Skeletal muscle cell (primary cell): ENCODE results near the gene CARM1.
"Not testable (repeated sequence)": the region's sequence is repeated elsewhere in the genome, so short reads cannot be mapped to it uniquely, and the experiment has no call there.

Experiments used
- DNase-seq: peaks from one replicate; pipeline ENCODE4 v3.0.0-alpha.2; 2010; ENCODE audit warnings: low read depth
- H3K4me3 ChIP-seq: 2 replicates; pipeline ENCODE4 v1.5.1; 2011; ENCODE audit warnings: low read depth, mild to moderate bottlenecking, control low read depth, low read length, moderate library complexity

CARM1 gene

DNA sequence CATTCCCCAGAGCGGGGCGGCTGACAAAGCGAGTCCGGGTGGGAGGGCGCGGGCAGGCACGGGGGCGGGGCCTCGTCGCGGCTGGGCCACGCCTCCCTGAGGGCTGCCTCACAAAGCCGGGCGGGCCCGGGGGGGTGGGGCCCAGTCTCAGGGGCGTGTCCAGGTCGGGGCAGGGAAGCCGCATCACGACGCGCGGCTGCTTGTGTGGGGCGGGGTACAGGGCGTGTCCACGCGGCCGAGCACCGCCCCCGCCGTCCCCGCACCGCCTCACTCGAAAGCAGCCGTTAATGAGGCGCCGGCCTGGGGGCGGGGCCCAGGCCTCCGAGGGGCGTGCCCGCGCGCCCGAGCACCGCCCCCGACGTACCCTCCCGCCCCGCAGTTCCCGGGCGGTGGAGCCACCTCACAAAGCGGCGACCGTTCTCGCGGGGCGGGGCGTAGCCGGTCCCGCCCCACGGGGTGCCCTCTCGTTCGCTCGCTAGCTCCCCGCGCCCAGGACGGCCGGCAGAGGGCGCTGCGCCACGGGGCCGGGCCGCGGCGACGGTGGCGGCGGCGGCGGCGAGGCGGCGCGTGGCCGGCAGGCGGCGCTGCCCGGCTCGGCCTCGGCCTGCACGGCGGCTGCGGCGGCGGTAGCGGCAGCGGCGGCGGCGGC lies at the start of gene CARM1:
Gene CARM1 (plus strand): TSS at position 599 of the 649 bp plus-strand sequence. CDS start 150 bp downstream, outside the sequence.
- DNase-seq, result peak; percentile 94
- peak within 1 kb of the TSS; percentile 78 for H3K4me3 ChIP-seq

- DNase-seq, result no peak
- no peak overlapping the region for H3K4me3 ChIP-seq
Measured at GRCh38 chr19:10823690-10824089, 47.7 kb upstream of the CARM1 start.

- DNase-seq, result no peak
- H3K4me3 ChIP-seq, result no peak overlapping the region
Measured at GRCh38 chr19:10826231-10826630, 45.1 kb upstream of the CARM1 start.

- no peak overlapping the region for H3K4me3 ChIP-seq
- DNase-seq, result no peak
Measured at GRCh38 chr19:10826846-10827245, 44.5 kb upstream of the CARM1 start.

- no peak overlapping the region for H3K4me3 ChIP-seq
- no peak for DNase-seq
Measured at GRCh38 chr19:10828981-10829821, 42.2 kb upstream of the CARM1 start.

GRCh38 chr19:10829967-10830366 lies 41.4 kb upstream of the CARM1 start:
- no peak overlapping the region for H3K4me3 ChIP-seq
- DNase-seq, result no peak

- H3K4me3 ChIP-seq, result no peak overlapping the region
- no peak for DNase-seq
Measured at GRCh38 chr19:10830370-10830769, 41.0 kb upstream of the CARM1 start.

GRCh38 chr19:10830931-10831779 lies 40.2 kb upstream of the CARM1 start:
- no peak overlapping the region for H3K4me3 ChIP-seq
- no peak for DNase-seq

DNA sequence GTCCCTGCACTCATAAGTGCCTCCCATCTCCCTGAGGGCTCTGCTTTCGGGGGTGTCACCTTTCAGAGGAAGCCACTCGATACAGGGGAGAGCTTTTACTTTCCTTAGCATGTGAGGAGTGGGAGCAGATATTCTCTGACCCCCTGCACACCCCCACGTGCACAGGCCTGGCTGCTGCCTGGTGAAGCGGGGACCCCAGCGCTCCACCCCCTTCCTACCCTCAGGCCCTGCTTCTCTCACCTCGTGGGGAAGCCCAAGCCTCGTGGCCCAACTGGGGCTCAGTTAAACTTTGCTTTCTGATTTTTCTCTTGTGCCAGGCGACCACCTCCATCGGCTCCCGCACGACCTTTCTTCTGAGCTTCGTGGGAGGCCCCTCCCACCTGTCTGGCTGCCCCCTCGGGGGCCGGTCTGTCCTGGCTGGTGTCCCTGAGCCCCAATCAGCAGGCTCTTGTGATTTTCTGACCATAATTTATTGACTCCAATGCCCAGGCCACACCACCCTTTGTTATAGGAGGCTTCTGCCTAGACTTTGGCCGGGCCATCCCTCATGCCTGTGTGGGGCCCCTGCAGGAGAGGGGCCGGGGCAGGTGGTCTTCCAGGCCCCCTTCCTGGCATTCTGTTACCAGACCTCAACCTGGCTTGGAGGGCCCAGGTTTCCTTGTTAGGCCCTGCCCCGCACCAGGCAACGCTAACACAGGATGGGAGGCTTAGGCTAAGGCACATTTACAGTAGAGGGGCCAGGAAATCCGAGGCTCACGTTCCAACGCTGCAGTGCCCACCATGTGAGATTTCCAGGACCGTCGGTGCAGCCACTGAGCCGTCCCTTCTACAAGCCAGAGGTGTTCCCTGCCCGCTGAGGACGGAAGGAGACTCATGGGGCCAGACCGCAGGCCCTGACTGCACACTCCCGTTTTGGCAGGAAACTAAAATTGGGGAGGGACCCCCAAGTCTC lies 39.1 kb upstream of the CARM1 start:
- H3K4me3 ChIP-seq, result no peak overlapping the region
- DNase-seq, result no peak

DNA sequence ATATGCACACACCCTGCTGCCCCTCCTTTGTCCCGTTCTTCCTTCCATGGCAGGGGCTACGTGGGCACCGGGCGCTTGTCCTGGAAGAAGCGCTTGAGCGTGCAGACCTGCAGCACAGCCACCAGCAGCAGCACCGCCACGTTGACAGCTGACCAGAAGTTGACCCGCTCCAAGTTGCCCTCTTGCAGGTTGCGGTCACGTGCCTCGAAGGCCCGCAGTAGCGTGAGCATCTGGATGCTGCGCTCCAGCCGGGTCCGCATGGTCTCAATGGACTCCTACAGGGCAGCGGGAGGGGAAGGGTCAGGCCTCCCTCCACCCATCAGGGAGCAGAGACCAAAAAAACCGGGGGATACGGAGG lies 38.4 kb upstream of the CARM1 start:
- H3K4me3 ChIP-seq, result no peak overlapping the region
- DNase-seq, result no peak

DNA sequence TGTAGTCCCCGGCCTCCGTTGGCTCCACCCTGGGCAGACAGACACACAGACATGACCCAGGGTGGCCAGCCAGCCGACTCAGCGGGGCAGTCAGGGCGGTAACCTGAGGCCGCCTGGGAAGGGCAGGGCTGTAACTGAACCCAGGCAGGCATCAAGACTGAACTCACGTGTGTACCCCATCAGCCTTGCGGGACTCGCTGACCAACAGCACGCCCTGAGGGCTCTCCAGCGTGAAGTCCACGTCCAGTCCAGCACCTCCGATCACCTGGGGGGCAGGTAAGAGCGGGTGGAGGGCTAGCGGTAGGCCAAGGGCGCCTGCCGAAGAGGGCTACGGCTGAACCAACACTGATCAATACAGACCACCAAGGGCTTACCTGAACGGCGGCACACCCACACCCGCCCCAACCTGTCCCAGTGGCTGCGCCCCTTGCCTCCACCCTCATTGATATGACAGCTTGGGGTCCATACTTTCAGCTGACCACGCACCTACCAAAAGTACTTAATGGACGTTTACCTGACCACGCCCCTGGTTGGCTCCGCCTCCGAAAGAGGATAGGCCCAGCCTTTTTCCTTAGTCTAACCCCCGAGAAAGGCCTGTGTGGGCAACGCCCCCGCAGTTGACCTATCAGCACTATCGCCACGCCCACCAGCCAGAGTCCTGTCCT lies 36.1 kb upstream of the CARM1 start:
- peak overlapping the region; percentile 45 for H3K4me3 ChIP-seq
- DNase-seq, result no peak

DNA sequence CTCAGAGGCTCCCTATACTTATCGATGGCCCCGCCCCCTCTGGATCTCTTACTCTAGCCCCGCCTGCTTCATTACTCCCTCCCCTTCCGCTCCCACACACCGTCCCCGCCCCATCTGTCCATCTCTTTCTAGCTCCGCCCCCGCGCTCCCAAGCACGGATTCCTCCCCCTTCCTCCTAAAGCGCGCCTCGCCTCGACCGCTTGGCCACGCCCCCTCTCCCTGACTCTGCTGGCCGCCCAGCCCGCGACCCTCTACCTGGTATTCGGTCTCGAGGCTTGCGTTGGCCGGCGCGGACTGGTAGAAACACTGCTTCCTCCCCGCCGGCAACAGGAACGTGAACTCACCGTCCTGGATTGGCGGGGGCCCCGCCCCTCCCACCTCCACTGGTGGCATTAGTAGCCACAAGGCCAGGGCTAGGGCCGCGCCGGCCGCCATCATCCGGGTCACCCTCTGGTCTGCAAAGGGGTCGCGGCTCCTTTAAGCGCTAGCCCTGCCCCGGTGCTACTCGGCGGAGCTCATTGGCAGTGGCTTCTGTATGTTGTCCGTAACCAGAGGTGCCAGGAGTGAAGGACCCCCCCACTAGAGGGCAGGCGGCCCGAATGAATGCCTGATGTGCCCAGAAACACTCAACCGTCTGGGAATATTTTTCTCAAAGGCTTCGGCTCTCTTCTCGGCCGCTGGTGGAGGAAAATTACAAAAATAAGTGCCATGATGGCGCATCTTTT lies 35.4 kb upstream of the CARM1 start, which contains the start of gene TMED1:
Gene TMED1 (minus strand): TSS at position 459 of the 725 bp plus-strand sequence. CDS start 21 bp downstream, at position 438.
- H3K4me3 ChIP-seq, result peak within 1 kb of the TSS; percentile 62
- peak; percentile 97 for DNase-seq

- DNase-seq, result no peak
- H3K4me3 ChIP-seq, result peak overlapping the region; percentile 62
Measured at GRCh38 chr19:10836479-10837330, 34.6 kb upstream of the CARM1 start.

GRCh38 chr19:10837649-10838048 lies 33.7 kb upstream of the CARM1 start:
- DNase-seq, H3K4me3 ChIP-seq: not testable (repeated sequence)

DNA sequence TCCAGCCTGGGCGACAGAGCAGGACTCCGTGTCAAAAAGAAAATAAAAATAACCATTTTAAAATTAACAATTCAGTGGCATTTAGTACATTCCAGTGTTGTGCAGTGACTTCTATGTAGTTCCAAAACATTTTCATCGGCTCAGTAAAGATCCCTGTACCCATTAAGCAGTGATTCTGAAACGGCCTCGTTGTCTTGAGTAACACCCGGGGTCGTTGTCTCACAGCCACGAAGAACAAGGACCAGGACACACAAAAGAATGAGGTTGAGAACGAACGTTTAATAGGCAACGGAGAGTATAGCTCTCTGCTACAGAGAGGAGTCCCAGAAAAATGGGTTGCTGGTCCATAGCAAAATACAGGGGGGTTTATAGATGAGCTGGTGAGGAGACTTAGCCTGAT lies 33.0 kb upstream of the CARM1 start:
- H3K4me3 ChIP-seq, result no peak overlapping the region
- DNase-seq, result no peak

DNA sequence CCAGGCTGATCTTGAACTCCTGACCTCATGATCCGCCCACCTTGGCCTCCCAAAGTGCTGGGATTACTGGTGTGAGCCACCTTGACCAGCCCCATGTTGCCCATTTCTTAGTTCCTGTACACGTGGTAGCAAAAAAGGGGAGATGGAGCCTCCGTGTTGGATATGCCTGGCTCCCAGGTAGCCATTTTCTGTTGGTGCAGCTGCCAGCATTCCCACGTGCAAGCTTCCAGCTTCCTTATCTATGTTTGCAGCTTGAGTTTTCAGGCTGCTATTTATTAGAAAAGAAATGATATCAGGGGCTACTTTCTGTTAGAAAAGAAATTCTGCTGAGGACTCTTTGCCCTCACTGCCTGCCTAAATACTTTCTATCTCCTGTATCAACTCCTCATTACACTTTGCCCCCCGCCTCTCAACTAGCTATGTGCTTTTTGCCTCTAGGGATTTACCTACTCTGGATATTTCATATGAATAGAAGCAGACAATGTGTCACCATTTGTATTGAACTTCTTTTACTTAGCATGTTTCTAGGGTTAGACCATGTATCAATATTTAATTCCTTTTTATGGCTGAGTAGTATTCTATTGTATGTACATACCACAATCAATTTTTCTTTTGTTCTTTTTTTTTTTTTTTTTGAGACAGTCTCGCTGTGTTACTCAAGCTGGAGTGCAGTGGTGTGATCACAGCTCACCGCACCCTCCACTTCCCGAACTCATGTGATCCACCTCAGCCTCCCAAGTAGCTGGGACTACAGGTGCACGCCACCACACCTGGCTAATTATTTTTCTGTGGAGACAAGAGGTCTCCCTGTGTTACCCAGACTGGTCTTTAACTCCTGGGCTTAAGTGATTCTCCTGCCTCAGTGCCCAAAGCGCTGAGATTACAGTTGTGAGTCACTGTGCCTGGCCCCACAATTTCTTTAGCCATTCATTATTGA lies 32.0 kb upstream of the CARM1 start:
- no peak for DNase-seq
- H3K4me3 ChIP-seq, result no peak overlapping the region
